ENCODE results near the gene ZNF668.
A peak's percentile ranks its signal among the peaks of the same experiment; 100 is the strongest.

Gene ZNF668

GRCh38 chr16:31080756-31081419 is 6.8 kb upstream of the ZNF668 start:
- DNase-seq = no peak

- no peak for DNase-seq
These were observed 6.1 kb upstream of the ZNF668 start for GRCh38 chr16:31080035-31080629.

- DNase-seq = no peak
These were observed 5.4 kb upstream of the ZNF668 start for GRCh38 chr16:31079342-31079944.

GRCh38 chr16:31078597-31079341 is 4.7 kb upstream of the ZNF668 start:
- DNase-seq = no peak

GRCh38 chr16:31077592-31078396 is 3.8 kb upstream of the ZNF668 start:
- no peak for DNase-seq

- DNase-seq = no peak
These were observed 3.0 kb upstream of the ZNF668 start for GRCh38 chr16:31077024-31077423.

- no peak for DNase-seq
These were observed 2.3 kb upstream of the ZNF668 start for GRCh38 chr16:31076319-31076718.

GRCh38 chr16:31074814-31075183 is 759 bp upstream of the ZNF668 start:
- DNase-seq = no peak

GRCh38 chr16:31073142-31073969 is 684 bp downstream of the ZNF668 start:
- peak; percentile 79 to 84 for DNase-seq

GRCh38 chr16:31072540-31073141 is 1.4 kb downstream of the ZNF668 start:
- DNase-seq = no peak

GRCh38 chr16:31071861-31072260 is 2.2 kb downstream of the ZNF668 start:
- DNase-seq = no peak

GRCh38 chr16:31067342-31067741 is 6.7 kb downstream of the ZNF668 start:
- no peak for DNase-seq

GRCh38 chr16:31064882-31065461 is 9.1 kb downstream of the ZNF668 start:
- DNase-seq = peak; percentile 58 to 80

GRCh38 chr16:31063843-31064611 is 10.0 kb downstream of the ZNF668 start:
- no peak for DNase-seq

- no peak for DNase-seq
These were observed 10.6 kb downstream of the ZNF668 start for GRCh38 chr16:31063495-31063842.

GRCh38 chr16:31061813-31062440 is 12.1 kb downstream of the ZNF668 start:
- DNase-seq = no peak

GRCh38 chr16:31061126-31061812 is 12.8 kb downstream of the ZNF668 start:
- no peak for DNase-seq

GRCh38 chr16:31055613-31056012 is 18.4 kb downstream of the ZNF668 start:
- DNase-seq = no peak

GRCh38 chr16:31052114-31052513 is 21.9 kb downstream of the ZNF668 start:
- DNase-seq = peak; percentile 69 to 86

Measured in SW 1271 (cell line).